HepG2 (cell line): Measurements from ENCODE around the gene AKT2. TPM values are rescaled to one million over a fixed set of nuclear protein-coding genes. Genes with fewer than 3 reads are reported as not detected.
A peak's percentile ranks its signal among the peaks of the same experiment; 100 is the strongest.

Source experiments
- ATRX ChIP-seq: sonication (generic); formaldehyde crosslinking; IDR thresholded peaks from 2 replicates; pipeline ENCODE4 v1.4.0; 2020; ENCODE audit warnings: missing genetic modification reagents, borderline replicate concordance
- BRD4 ChIP-seq: sonication (generic); formaldehyde crosslinking; IDR thresholded peaks from 2 replicates; pipeline ENCODE4 v1.4.0; 2020; ENCODE audit warnings: missing genetic modification reagents
- EP300 ChIP-seq, 3 experiments: sonication (generic) in 1 of 3; formaldehyde crosslinking in 1 of 3; IDR thresholded peaks; 2 replicates each; pipeline versions ENCODE4 v1.5.1 to v1.6.1; 2011 to 2020; ENCODE audit warnings: low read depth in 2 of 3, low read length in 2 of 3, borderline replicate concordance in 1 of 3, improper control_type of control experiment in 1 of 3, mild to moderate bottlenecking in 1 of 3, missing genetic modification reagents in 1 of 3, moderate library complexity in 1 of 3
- MTERF4 ChIP-seq: sonication (generic); formaldehyde crosslinking; IDR thresholded peaks from 2 replicates; pipeline ENCODE4 v1.8.0; 2023; ENCODE audit warnings: mild to moderate bottlenecking, missing genetic modification reagents
- NR2F2 ChIP-seq: IDR thresholded peaks from 2 replicates; pipeline ENCODE4 v1.6.1; 2012; ENCODE audit warnings: low read depth, inconsistent platforms, borderline replicate concordance
- ZBTB1 ChIP-seq: sonication (generic); formaldehyde crosslinking; IDR thresholded peaks from 2 replicates; pipeline ENCODE4 v1.4.0; 2020; ENCODE audit warnings: missing genetic modification reagents, borderline replicate concordance
- ZBTB20 ChIP-seq: sonication (generic); formaldehyde crosslinking; IDR thresholded peaks from 2 replicates; pipeline ENCODE4 v1.8.1; 2023; ENCODE audit warnings: missing genetic modification reagents, low read depth, mild to moderate bottlenecking, borderline replicate concordance
- ZNF543 ChIP-seq: sonication (generic); formaldehyde crosslinking; IDR thresholded peaks from 2 replicates; pipeline ENCODE4 v1.4.0; 2020; ENCODE audit warnings: mild to moderate bottlenecking, missing genetic modification reagents
- ZSCAN22 ChIP-seq: sonication (generic); formaldehyde crosslinking; IDR thresholded peaks from 2 replicates; pipeline ENCODE4 v1.4.0; 2020; ENCODE audit warnings: mild to moderate bottlenecking, missing genetic modification reagents
- polyA plus RNA-seq, 8 experiments: library from polyadenylated mRNA; depleted of rRNA in 3 of 8; stranded (reverse) in 7 of 8; unstranded in 1 of 8; fragments of >200 nt; fragmentation: Illumina TruSeq in 4 of 8; extraction: Trizol in 4 of 8; gene quantifications; 2 replicates each; pipeline versions ENCODE4 v1.2.1 to v1.2.3, GENCODE V29; 2011 to 2016; ENCODE audit warnings: low read depth in 4 of 8, missing spikeins in 1 of 8, mixed read lengths in 1 of 8; ENCODE audit not compliant: insufficient read depth in 1 of 8
- total RNA-seq, 5 experiments: library from RNA; depleted of rRNA; stranded (reverse); fragments of >200 nt; fragmentation: Illumina TruSeq; extraction: Trizol; gene quantifications; 2 replicates each; pipeline ENCODE4 v1.2.3, GENCODE V29; 2016; ENCODE audit warnings: low read depth in 1 of 5
- TF ChIP-seq, protein P1 (sequence below): sonication (generic); formaldehyde crosslinking; IDR thresholded peaks from 2 replicates; pipeline ENCODE4 v1.5.0; 2020; ENCODE audit warnings: mild to moderate bottlenecking, missing genetic modification reagents, borderline replicate concordance
- TF ChIP-seq, protein P2 (sequence below): sonication (generic); formaldehyde crosslinking; IDR thresholded peaks from 2 replicates; pipeline ENCODE4 v1.4.0; 2020; ENCODE audit warnings: mild to moderate bottlenecking, missing genetic modification reagents

The AKT2 gene
- total and polyA plus RNA-seq, 2 of the 13 experiments (the other 11 are each of a cell fraction or from before 2014, with no cell fraction given): 82.1 to 173 TPM

GRCh38 chr19:40225440-40226305 lies 59.5 kb downstream of the AKT2 start (continued):
- TF ChIP-seq, protein P1, sequence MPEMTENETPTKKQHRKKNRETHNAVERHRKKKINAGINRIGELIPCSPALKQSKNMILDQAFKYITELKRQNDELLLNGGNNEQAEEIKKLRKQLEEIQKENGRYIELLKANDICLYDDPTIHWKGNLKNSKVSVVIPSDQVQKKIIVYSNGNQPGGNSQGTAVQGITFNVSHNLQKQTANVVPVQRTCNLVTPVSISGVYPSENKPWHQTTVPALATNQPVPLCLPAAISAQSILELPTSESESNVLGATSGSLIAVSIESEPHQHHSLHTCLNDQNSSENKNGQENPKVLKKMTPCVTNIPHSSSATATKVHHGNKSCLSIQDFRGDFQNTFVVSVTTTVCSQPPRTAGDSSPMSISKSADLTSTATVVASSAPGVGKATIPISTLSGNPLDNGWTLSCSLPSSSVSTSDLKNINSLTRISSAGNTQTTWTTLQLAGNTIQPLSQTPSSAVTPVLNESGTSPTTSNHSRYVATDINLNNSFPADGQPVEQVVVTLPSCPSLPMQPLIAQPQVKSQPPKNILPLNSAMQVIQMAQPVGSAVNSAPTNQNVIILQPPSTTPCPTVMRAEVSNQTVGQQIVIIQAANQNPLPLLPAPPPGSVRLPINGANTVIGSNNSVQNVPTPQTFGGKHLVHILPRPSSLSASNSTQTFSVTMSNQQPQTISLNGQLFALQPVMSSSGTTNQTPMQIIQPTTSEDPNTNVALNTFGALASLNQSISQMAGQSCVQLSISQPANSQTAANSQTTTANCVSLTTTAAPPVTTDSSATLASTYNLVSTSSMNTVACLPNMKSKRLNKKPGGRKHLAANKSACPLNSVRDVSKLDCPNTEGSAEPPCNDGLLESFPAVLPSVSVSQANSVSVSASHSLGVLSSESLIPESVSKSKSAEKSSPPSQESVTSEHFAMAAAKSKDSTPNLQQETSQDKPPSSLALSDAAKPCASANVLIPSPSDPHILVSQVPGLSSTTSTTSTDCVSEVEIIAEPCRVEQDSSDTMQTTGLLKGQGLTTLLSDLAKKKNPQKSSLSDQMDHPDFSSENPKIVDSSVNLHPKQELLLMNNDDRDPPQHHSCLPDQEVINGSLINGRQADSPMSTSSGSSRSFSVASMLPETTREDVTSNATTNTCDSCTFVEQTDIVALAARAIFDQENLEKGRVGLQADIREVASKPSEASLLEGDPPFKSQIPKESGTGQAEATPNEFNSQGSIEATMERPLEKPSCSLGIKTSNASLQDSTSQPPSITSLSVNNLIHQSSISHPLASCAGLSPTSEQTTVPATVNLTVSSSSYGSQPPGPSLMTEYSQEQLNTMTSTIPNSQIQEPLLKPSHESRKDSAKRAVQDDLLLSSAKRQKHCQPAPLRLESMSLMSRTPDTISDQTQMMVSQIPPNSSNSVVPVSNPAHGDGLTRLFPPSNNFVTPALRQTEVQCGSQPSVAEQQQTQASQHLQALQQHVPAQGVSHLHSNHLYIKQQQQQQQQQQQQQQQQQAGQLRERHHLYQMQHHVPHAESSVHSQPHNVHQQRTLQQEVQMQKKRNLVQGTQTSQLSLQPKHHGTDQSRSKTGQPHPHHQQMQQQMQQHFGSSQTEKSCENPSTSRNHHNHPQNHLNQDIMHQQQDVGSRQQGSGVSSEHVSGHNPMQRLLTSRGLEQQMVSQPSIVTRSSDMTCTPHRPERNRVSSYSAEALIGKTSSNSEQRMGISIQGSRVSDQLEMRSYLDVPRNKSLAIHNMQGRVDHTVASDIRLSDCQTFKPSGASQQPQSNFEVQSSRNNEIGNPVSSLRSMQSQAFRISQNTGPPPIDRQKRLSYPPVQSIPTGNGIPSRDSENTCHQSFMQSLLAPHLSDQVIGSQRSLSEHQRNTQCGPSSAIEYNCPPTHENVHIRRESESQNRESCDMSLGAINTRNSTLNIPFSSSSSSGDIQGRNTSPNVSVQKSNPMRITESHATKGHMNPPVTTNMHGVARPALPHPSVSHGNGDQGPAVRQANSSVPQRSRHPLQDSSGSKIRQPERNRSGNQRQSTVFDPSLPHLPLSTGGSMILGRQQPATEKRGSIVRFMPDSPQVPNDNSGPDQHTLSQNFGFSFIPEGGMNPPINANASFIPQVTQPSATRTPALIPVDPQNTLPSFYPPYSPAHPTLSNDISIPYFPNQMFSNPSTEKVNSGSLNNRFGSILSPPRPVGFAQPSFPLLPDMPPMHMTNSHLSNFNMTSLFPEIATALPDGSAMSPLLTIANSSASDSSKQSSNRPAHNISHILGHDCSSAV: no peak
- TF ChIP-seq ZBTB1 (CRISPR knock-in tag) (no peak), ZSCAN22 (0 out of 2 replicates have a peak, but pooled peaks have one; percentile 19), BRD4 (CRISPR knock-in tag) (no peak), EP300 (IDR thresholded peaks at IDR 0.05; ENCODE audit: low read depth in 2 of 2, low read length in 2 of 2) (no peak), EP300 (CRISPR knock-in tag; IDR thresholded peaks at IDR 0.05; ENCODE audit: borderline replicate concordance) (no peak), NR2F2 (no peak), MTERF4 (0 out of 2 replicates have a peak, but pooled peaks have one; percentile 26), ATRX (CRISPR knock-in tag) (no peak), ZNF543 (peak; percentile 15; the same call in 1 of the 2 replicates), ZBTB20 (CRISPR knock-in tag) (no peak)
- TF ChIP-seq, protein P2, sequence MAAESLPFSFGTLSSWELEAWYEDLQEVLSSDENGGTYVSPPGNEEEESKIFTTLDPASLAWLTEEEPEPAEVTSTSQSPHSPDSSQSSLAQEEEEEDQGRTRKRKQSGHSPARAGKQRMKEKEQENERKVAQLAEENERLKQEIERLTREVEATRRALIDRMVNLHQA (CRISPR knock-in tag): no peak
